Transverse colon (tissue), 4 donors: Measurements from ENCODE around the gene VEGFA. TPM values are rescaled to one million over a fixed set of nuclear protein-coding genes. Genes with fewer than 3 reads are reported as not detected.

ENCODE experiments used
- DNase-seq: peaks from one replicate; pipeline ENCODE4 v3.0.0-alpha.2; 2019
- H3K27ac ChIP-seq, 4 donors: fragments of 200-600 bp; sonication (generic); 2 replicates each; pipeline ENCODE4 v1.5.1; 2016 to 2018; ENCODE audit warnings: inconsistent platforms in 4 of 4
- H3K27me3 ChIP-seq: fragments of 200-600 bp; sonication (generic); 2 replicates; pipeline ENCODE4 v1.5.1; 2017; ENCODE audit warnings: inconsistent platforms
- H3K36me3 ChIP-seq, 4 donors: fragments of 200-600 bp; sonication (generic); 2 replicates each; pipeline ENCODE4 v1.5.1; 2017 to 2019; ENCODE audit warnings: inconsistent platforms in 4 of 4
- H3K4me1 ChIP-seq, 4 donors: fragments of 200-600 bp; sonication (generic); 2 replicates each; pipeline ENCODE4 v1.5.1; 2017 to 2020; ENCODE audit warnings: inconsistent platforms in 4 of 4
- H3K4me3 ChIP-seq, 4 donors: fragments of 200-600 bp; sonication (generic); 1 replicate in 1 of 4; 2 replicates in 3 of 4; pipeline versions ENCODE4 v1.5.1 to v1.6.1; 2017 to 2019; ENCODE audit warnings: inconsistent platforms in 4 of 4
- H3K9me3 ChIP-seq, 2 donors: fragments of 200-600 bp; sonication (generic); 2 replicates each; pipeline ENCODE4 v1.5.1; 2017 to 2019; ENCODE audit warnings: inconsistent platforms in 2 of 2
- CTCF ChIP-seq, 5 experiments: fragments of 200-600 bp in 3 of 5; fragments of 450-650 bp in 2 of 5; sonication (generic) in 3 of 5; IDR thresholded peaks; 1 replicate in 2 of 5; 2 replicates in 3 of 5; pipeline ENCODE4 v1.5.1; 2016 to 2017; ENCODE audit warnings: antibody characterized with exemption in 5 of 5, inconsistent platforms in 3 of 5, mild to moderate bottlenecking in 2 of 5, moderate library complexity in 1 of 5
- EP300 ChIP-seq: sonication (generic); formaldehyde crosslinking; IDR thresholded peaks from one replicate; pipeline ENCODE4 v1.6.1; 2017; ENCODE audit warnings: antibody characterized with exemption, low read depth
- POLR2A ChIP-seq: fragments of 450-650 bp; IDR thresholded peaks from one replicate; pipeline ENCODE4 v1.6.1; 2016; ENCODE audit warnings: antibody characterized with exemption, mild to moderate bottlenecking, moderate library complexity
- POLR2AphosphoS5 ChIP-seq, 3 donors: sonication (generic); formaldehyde crosslinking; IDR thresholded peaks; one replicate each; pipeline ENCODE4 v1.6.1; 2016; ENCODE audit warnings: antibody characterized with exemption in 3 of 3
- WGBS, 2 donors: methylation state at CpG; one replicate each; pipeline ENCODE4 v1.1.5; 2018; ENCODE audit warnings: low coverage in 1 of 2; 5-methylcytosine and 5-hydroxymethylcytosine counted together
- in situ Hi-C, 4 donors: fragments of 200-750 bp; cut with MboI; loops; one replicate each; pipeline versions ENCODE4 v1.15.0 to v1.15.1; 2017; ENCODE audit warnings: low sequenced_read_pairs in 3 of 4, low pct_ligation_motif_present in 1 of 4, low pct_unique_long_range_greater_than_20kb in 1 of 4
- intact Hi-C: fragments of 100-400 bp; cut with DNase I; formaldehyde crosslinking; loops from one replicate; pipeline ENCODE4 v1.15.1; 2023; ENCODE audit warnings: low total_unique reads
- total RNA-seq, 4 donors: library from RNA; depleted of rRNA; stranded (reverse); fragments of >200 nt; gene quantifications; one replicate each; pipeline ENCODE4 v1.1.0, GENCODE V29; 2016

Gene VEGFA
- total RNA-seq, 4 donors from 2014 or later = 131 to 608 (median 203) TPM

GRCh38 chr6:43828711-43829110 lies 58.7 kb downstream of the VEGFA start:
- WGBS, 2 donors = 81 to 84% methylated on average over 4 of the region's 4 CpGs
- intact Hi-C loops (no loop called here), in situ Hi-C loops (no loop called here)
- H3K4me1 ChIP-seq = peaks cover 4 to 24% (median 13%) of the 10 kb centered on the region in 4 donors
- no peaks in the 10 kb centered on the region for H3K27me3 ChIP-seq
- no peak for TF ChIP-seq POLR2AphosphoS5 (IDR thresholded peaks at IDR 0.05)
- no peak for TF ChIP-seq CTCF (IDR thresholded peaks at IDR 0.05)
- TF ChIP-seq EP300 = no peak
- no peak overlapping the region for H3K27ac ChIP-seq
- no peaks in the 10 kb centered on the region for H3K9me3 ChIP-seq
- no peak for DNase-seq
- no peaks in the 10 kb centered on the region for H3K36me3 ChIP-seq
- H3K4me3 ChIP-seq = no peak overlapping the region

GRCh38 chr6:43829470-43829869 lies 59.5 kb downstream of the VEGFA start:
- peaks cover 4 to 16% (median 9%) of the 10 kb centered on the region in 4 donors for H3K4me1 ChIP-seq
- H3K36me3 ChIP-seq = no peaks in the 10 kb centered on the region
- in situ Hi-C loops (no loop called here), intact Hi-C loops (no loop called here)
- H3K27me3 ChIP-seq = no peaks in the 10 kb centered on the region
- no peak overlapping the region for H3K27ac ChIP-seq
- TF ChIP-seq POLR2AphosphoS5 (IDR thresholded peaks at IDR 0.05) (no peak), POLR2A (no peak), CTCF (IDR thresholded peaks at IDR 0.05) (no peak), EP300 (no peak)
- no peak overlapping the region for H3K4me3 ChIP-seq
- DNase-seq = no peak
- 74 to 75% methylated on average over 6 to 7 of the region's 7 CpGs for WGBS, 2 donors
- no peaks in the 10 kb centered on the region for H3K9me3 ChIP-seq

- Histone ChIP-seq H3K9me3 (no peaks in the 10 kb centered on the region), H3K27ac (peak overlapping the region; percentile 35 to 63 (median 58)), H3K27me3 (no peaks in the 10 kb centered on the region), H3K36me3 (no peaks in the 10 kb centered on the region), H3K4me1 (peaks cover 4 to 12% (median 9%) of the 10 kb centered on the region in 4 donors), H3K4me3 (no peak overlapping the region)
- 60 to 61% methylated on average over 2 to 8 of the region's 8 CpGs for WGBS, 2 donors
- DNase-seq = no peak
- intact Hi-C loops = no loop called here
- TF ChIP-seq EP300 (no peak), CTCF (IDR thresholded peaks at IDR 0.05) (no peak), POLR2A (no peak), POLR2AphosphoS5 (IDR thresholded peaks at IDR 0.05) (no peak)
- in situ Hi-C loops = no loop called here
These were observed 60.8 kb downstream of the VEGFA start for GRCh38 chr6:43830775-43831174.

GRCh38 chr6:43831191-43831590 lies 61.2 kb downstream of the VEGFA start:
- H3K4me1 ChIP-seq = peaks cover 4 to 12% (median 9%) of the 10 kb centered on the region in 4 donors
- no peaks in the 10 kb centered on the region for H3K36me3 ChIP-seq
- TF ChIP-seq POLR2AphosphoS5 (IDR thresholded peaks at IDR 0.05) (peak in 2 of 3 donors; percentile 37 to 40), EP300 (no peak), POLR2A (peak; percentile 13), CTCF (IDR thresholded peaks at IDR 0.05) (no peak)
- peak; percentile 74 for DNase-seq
- in situ Hi-C loops (no loop called here), intact Hi-C loops (no loop called here)
- no peaks in the 10 kb centered on the region for H3K9me3 ChIP-seq
- WGBS, 2 donors = 52 to 80% methylated on average over 1 to 3 of the region's 3 CpGs
- no peaks in the 10 kb centered on the region for H3K27me3 ChIP-seq
- no peak overlapping the region for H3K4me3 ChIP-seq
- peak overlapping the region; percentile 35 to 63 (median 58) for H3K27ac ChIP-seq
